Measurements from ENCODE around the gene SCAPER. TPM values are rescaled to one million over a fixed set of nuclear protein-coding genes. Genes with fewer than 3 reads are reported as not detected.

SCAPER gene
- polyA plus RNA-seq, 1 donor from 2014 or later: 77.1 TPM

DNA sequence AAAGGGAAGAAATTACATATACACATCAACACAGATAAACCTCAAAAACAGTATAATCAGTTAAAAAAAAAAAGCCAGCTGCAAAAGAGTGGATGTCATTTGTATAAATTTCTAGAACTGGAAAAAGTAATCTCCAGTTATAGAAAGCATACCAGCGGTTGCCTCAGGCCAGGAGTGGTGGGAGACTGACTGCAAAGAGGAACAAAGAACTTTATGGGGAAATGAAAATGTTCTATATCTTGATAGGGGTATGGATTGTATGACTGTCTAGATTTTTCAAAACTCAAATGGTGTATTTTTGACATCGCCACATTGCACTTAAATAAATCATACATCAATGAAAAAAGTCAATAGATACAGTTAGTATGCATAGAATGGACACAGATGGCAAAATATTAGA, 241.6 kb downstream of the SCAPER start:
- Histone ChIP-seq H3K36me3 (ENCODE audit: insufficient read depth, low read length) (no peaks in the 10 kb centered on the region), H3F3A (ENCODE audit: insufficient read depth, low read length, poor library complexity, severe bottlenecking) (no peaks in the 10 kb centered on the region), H3K79me2 (replicated peaks; ENCODE audit: insufficient read depth, low read length) (no peaks in the 10 kb centered on the region), H3K4me2 (ENCODE audit: low read length) (no peak overlapping the region), H3K9me2 (ENCODE audit: insufficient read depth, low read length) (no peaks in the 10 kb centered on the region), H2AFZ (ENCODE audit: low read depth, low read length) (no peak overlapping the region), H3K27me3 (ENCODE audit: insufficient read depth, low read depth, low read length) (no peaks in the 10 kb centered on the region), H3K9ac (ENCODE audit: low read length) (no peak overlapping the region), H3K4me3 (ENCODE audit: low read length) (no peak overlapping the region), H4K20me1 (ENCODE audit: insufficient read depth) (no peaks in the 10 kb centered on the region), H3K9me3 (ENCODE audit: low read length) (no peaks in the 10 kb centered on the region), H3K27ac (ENCODE audit: low read length) (no peak overlapping the region)
- TF ChIP-seq RAD21 (conservative IDR thresholded peaks at IDR 0.05): no peak
- TF ChIP-seq TAF1 (IDR thresholded peaks at IDR 0.05; ENCODE audit: low read depth): no peak
- TF ChIP-seq POLR2AphosphoS5 (IDR thresholded peaks at IDR 0.05): no peak
- TF ChIP-seq, protein P1, sequence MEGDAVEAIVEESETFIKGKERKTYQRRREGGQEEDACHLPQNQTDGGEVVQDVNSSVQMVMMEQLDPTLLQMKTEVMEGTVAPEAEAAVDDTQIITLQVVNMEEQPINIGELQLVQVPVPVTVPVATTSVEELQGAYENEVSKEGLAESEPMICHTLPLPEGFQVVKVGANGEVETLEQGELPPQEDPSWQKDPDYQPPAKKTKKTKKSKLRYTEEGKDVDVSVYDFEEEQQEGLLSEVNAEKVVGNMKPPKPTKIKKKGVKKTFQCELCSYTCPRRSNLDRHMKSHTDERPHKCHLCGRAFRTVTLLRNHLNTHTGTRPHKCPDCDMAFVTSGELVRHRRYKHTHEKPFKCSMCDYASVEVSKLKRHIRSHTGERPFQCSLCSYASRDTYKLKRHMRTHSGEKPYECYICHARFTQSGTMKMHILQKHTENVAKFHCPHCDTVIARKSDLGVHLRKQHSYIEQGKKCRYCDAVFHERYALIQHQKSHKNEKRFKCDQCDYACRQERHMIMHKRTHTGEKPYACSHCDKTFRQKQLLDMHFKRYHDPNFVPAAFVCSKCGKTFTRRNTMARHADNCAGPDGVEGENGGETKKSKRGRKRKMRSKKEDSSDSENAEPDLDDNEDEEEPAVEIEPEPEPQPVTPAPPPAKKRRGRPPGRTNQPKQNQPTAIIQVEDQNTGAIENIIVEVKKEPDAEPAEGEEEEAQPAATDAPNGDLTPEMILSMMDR (IDR thresholded peaks at IDR 0.05; ENCODE audit: poor library complexity, severe bottlenecking): no peak
- no peak for TF ChIP-seq EP300 (conservative IDR thresholded peaks at IDR 0.05; ENCODE audit: poor library complexity, severe bottlenecking)
- no peak for TF ChIP-seq SMC3 (conservative IDR thresholded peaks at IDR 0.05; ENCODE audit: poor library complexity)
- TF ChIP-seq, protein P2, sequence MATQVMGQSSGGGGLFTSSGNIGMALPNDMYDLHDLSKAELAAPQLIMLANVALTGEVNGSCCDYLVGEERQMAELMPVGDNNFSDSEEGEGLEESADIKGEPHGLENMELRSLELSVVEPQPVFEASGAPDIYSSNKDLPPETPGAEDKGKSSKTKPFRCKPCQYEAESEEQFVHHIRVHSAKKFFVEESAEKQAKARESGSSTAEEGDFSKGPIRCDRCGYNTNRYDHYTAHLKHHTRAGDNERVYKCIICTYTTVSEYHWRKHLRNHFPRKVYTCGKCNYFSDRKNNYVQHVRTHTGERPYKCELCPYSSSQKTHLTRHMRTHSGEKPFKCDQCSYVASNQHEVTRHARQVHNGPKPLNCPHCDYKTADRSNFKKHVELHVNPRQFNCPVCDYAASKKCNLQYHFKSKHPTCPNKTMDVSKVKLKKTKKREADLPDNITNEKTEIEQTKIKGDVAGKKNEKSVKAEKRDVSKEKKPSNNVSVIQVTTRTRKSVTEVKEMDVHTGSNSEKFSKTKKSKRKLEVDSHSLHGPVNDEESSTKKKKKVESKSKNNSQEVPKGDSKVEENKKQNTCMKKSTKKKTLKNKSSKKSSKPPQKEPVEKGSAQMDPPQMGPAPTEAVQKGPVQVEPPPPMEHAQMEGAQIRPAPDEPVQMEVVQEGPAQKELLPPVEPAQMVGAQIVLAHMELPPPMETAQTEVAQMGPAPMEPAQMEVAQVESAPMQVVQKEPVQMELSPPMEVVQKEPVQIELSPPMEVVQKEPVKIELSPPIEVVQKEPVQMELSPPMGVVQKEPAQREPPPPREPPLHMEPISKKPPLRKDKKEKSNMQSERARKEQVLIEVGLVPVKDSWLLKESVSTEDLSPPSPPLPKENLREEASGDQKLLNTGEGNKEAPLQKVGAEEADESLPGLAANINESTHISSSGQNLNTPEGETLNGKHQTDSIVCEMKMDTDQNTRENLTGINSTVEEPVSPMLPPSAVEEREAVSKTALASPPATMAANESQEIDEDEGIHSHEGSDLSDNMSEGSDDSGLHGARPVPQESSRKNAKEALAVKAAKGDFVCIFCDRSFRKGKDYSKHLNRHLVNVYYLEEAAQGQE (IDR thresholded peaks at IDR 0.05; ENCODE audit: borderline replicate concordance): no peak
- no peak for TF ChIP-seq MXI1 (conservative IDR thresholded peaks at IDR 0.05; ENCODE audit: poor library complexity, severe bottlenecking)
- TF ChIP-seq EZH2 (IDR thresholded peaks at IDR 0.05; ENCODE audit: borderline replicate concordance, insufficient read depth, low read length, poor library complexity, severe bottlenecking): no peak

DNA sequence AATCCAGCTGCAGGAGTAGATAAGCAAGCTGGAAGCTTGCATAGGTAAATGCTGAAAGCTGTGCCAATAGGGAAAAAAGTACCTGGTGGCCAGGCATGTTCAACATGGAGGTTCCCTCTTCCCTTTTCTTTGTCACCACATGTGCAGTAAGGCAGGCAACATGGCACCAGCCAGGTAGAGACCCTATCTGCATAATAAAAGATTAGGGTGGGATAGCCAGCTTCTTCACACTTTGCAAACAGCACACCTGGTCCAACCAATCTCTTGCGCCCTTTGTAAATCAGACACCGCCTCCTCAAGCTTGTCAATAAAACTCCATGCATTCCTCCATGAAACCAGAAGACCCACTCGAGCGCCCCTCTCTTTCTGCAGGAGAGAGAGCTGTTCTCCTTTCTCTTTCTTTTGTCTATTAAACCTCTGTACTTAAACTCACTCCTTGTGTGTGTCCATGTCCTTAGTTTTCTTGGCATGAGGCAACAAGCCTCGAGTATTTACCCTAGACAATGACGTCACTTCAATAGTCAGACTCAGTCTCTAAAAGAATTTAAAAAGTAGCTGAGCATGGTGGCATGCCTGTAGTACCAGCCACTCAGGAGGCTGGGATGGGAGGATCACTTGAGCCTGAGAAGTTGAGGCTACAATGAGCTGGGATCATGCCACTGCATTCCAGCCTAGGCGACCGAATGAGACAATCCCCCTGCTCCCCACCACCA, 256.3 kb downstream of the SCAPER start:
- no peak overlapping the region for H2AFZ ChIP-seq (ENCODE audit: low read depth, low read length)
- no peak overlapping the region for H3K4me2 ChIP-seq (ENCODE audit: low read length)
- H3K79me2 ChIP-seq (replicated peaks; ENCODE audit: insufficient read depth, low read length): no peaks in the 10 kb centered on the region

More for the DNA sequence above, 256.3 kb downstream of the SCAPER start:
- Histone ChIP-seq H3K36me3 (ENCODE audit: insufficient read depth, low read length) (no peaks in the 10 kb centered on the region), H3K9me3 (ENCODE audit: low read length) (peaks cover 4% of the 10 kb centered on the region), H3K4me3 (ENCODE audit: low read length) (no peak overlapping the region), H3K9ac (ENCODE audit: low read length) (no peak overlapping the region), H3F3A (ENCODE audit: insufficient read depth, low read length, poor library complexity, severe bottlenecking) (no peaks in the 10 kb centered on the region), H4K20me1 (ENCODE audit: insufficient read depth) (no peaks in the 10 kb centered on the region), H3K27me3 (ENCODE audit: insufficient read depth, low read depth, low read length) (no peaks in the 10 kb centered on the region), H3K9me2 (ENCODE audit: insufficient read depth, low read length) (no peaks in the 10 kb centered on the region), H3K27ac (ENCODE audit: low read length) (no peak overlapping the region)
- TF ChIP-seq, protein P2 (IDR thresholded peaks at IDR 0.05; ENCODE audit: borderline replicate concordance): no peak
- TF ChIP-seq SMC3 (conservative IDR thresholded peaks at IDR 0.05; ENCODE audit: poor library complexity): no peak
- no peak for TF ChIP-seq EP300 (conservative IDR thresholded peaks at IDR 0.05; ENCODE audit: poor library complexity, severe bottlenecking)
- TF ChIP-seq POLR2AphosphoS5 (IDR thresholded peaks at IDR 0.05): no peak
- TF ChIP-seq, protein P1 (IDR thresholded peaks at IDR 0.05; ENCODE audit: poor library complexity, severe bottlenecking): no peak
- TF ChIP-seq TAF1 (IDR thresholded peaks at IDR 0.05; ENCODE audit: low read depth): no peak
- TF ChIP-seq EZH2 (IDR thresholded peaks at IDR 0.05; ENCODE audit: borderline replicate concordance, insufficient read depth, low read length, poor library complexity, severe bottlenecking): no peak
- TF ChIP-seq RAD21 (conservative IDR thresholded peaks at IDR 0.05): no peak
- TF ChIP-seq MXI1 (conservative IDR thresholded peaks at IDR 0.05; ENCODE audit: poor library complexity, severe bottlenecking): no peak
